ENCODE results near the gene SMIM36.

DNA sequence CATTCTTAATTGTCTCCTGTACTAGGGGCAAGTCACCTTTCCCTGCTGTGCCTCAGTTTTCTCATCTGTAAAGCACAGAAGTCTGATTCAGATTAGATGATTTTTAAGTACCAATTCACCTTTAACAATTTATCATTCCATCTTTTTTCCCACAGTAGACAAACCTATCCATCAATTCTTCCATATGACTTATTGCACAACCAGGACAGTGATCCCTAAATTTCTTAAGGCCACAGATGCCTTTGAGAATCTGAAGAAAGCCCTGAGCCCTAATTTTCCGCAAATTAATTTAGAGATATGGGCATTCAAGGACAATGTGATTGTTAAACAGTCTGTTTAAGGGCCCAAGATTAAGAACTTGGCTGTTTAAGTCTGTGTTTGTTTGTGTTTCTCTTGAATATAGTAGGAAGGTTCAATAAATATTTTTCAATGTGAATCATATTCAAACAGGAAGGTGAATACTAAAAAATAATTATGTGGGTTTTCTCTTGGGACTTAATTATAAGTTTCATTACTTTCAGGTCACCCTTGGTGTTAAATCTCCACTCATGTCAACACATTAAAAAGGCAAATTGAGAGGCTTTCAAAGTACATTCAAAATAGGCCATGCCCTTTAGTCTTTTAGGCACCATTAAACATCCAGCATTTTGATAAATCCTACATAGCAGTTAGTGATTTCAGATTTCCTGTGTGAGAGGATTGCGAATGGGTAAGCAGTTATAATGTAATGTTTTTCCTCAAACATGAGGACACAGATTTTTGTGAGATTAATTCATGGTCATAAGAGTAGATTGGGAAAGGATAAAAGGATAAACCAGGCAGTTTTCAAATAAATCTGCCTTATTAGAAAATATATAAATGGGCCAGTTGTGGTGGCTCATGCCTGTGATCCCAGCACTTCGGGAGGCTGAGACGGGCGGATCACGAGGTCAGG lies 54.7 kb downstream of the SMIM36 start:
- TF ChIP-seq, protein P1, sequence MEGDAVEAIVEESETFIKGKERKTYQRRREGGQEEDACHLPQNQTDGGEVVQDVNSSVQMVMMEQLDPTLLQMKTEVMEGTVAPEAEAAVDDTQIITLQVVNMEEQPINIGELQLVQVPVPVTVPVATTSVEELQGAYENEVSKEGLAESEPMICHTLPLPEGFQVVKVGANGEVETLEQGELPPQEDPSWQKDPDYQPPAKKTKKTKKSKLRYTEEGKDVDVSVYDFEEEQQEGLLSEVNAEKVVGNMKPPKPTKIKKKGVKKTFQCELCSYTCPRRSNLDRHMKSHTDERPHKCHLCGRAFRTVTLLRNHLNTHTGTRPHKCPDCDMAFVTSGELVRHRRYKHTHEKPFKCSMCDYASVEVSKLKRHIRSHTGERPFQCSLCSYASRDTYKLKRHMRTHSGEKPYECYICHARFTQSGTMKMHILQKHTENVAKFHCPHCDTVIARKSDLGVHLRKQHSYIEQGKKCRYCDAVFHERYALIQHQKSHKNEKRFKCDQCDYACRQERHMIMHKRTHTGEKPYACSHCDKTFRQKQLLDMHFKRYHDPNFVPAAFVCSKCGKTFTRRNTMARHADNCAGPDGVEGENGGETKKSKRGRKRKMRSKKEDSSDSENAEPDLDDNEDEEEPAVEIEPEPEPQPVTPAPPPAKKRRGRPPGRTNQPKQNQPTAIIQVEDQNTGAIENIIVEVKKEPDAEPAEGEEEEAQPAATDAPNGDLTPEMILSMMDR (IDR thresholded peaks at IDR 0.05), result no peak
- TF ChIP-seq EP300 (IDR thresholded peaks at IDR 0.05), result no peak

Measured in gastroesophageal sphincter (tissue), 3 donors.